PC-9 (cell line): ENCODE measurements around the gene TBC1D8.

ENCODE experiments used
- CTCF ChIP-seq: fragments of 200-600 bp; sonication (generic); conservative IDR thresholded peaks from 2 replicates; pipeline ENCODE4 v1.6.1; 2017; ENCODE audit warnings: mixed run types, antibody characterized with exemption, mild to moderate bottlenecking, moderate library complexity
- EZH2 ChIP-seq: fragments of 200-600 bp; sonication (generic); IDR thresholded peaks from 2 replicates; pipeline ENCODE4 v1.8.0; 2017; ENCODE audit warnings: antibody characterized with exemption, low read depth

- no peak for TF ChIP-seq CTCF
- TF ChIP-seq EZH2, result no peak
These were observed 167.4 kb downstream of the TBC1D8 start for GRCh38 chr2:100983684-100984310.
